ENCODE measurements around the gene DYNC1H1.

Gene DYNC1H1

GRCh38 chr14:101964297-101965180, at the start of gene DYNC1H1:
Gene DYNC1H1 (plus strand): TSS chr14:101964573. CDS start chr14:101964692, 119 bp downstream.
- DNase-seq (ENCODE audit: low read depth), result peak; percentile 97

DNA sequence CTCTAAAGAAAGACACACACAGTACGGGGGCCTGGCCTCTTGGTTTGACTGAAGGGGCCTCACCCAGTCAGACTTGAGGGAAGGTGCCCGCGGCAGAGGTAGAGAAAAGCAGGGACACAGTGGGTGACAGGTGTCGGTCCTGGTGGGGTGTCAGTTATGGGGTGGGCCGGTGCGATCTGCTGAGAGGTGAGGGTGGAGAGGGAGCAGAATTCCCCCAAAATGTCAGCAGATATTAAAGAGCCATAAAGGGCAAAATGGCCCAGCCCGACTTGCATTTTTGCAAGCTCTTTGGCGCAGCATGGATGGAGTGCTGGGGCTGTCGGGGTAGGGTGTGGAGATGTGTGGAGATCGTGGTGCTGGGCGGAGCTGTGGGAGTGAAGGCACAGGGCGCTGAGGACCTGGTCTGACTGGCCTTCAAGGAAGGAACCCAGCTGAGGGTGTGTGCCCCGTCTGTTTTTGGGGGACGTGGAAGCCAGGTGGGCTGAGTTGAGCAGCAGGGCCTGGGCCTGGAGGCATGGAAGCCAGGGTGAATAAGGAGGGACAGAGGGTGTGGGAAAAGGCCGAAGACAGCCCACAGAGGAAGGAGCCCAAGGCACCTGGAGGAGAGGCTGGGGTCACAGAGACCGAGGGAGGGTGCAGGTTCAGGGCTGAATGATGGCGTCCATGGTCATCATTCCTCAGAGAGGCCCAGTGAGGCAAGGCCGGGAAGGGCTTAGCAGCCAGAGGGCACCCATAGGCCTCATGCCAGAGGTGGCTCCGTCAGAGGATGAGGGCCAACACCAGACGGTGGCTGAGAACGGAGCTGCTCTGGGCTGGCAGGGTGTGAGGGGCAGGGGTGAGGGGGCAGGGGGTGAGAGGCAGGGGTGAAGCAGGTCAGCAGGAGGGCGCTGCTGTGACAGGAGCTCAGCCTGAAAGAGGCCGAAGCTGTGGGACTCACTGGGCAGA, 48.2 kb upstream of the DYNC1H1 start:
- DNase-seq (ENCODE audit: low read depth), result no peak

DNA sequence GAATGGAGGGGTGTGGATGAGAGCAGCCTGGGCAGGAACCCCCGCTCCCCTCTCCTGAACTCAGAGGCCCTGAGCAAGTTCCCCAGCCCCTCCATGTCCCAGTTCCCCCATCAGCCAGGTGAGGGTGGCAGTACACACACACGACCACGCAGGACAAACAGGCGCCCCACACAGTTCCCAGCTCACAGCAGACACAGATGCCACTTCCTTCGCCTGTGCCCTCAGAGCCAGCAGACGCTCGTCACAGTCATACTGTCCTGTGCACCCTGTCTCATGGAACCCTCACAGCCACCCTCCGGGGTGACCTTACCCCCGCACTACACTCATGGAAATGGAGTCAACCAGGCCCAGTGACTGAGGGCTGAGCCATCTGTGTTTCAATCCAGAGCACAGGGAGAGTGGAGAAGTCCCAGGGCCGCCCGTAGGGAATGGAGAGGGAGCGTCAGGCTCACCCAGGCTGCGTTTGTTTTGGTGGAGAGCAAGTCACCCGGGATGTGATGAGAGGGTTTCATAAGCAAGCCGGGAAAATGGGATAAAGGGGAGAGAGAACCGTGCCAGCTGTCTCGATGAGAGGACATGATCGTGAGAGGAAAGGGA, 47.5 kb upstream of the DYNC1H1 start:
- DNase-seq (ENCODE audit: low read depth), result no peak

GRCh38 chr14:101917413-101918017, 46.9 kb upstream of the DYNC1H1 start:
- DNase-seq (ENCODE audit: low read depth), result no peak

DNA sequence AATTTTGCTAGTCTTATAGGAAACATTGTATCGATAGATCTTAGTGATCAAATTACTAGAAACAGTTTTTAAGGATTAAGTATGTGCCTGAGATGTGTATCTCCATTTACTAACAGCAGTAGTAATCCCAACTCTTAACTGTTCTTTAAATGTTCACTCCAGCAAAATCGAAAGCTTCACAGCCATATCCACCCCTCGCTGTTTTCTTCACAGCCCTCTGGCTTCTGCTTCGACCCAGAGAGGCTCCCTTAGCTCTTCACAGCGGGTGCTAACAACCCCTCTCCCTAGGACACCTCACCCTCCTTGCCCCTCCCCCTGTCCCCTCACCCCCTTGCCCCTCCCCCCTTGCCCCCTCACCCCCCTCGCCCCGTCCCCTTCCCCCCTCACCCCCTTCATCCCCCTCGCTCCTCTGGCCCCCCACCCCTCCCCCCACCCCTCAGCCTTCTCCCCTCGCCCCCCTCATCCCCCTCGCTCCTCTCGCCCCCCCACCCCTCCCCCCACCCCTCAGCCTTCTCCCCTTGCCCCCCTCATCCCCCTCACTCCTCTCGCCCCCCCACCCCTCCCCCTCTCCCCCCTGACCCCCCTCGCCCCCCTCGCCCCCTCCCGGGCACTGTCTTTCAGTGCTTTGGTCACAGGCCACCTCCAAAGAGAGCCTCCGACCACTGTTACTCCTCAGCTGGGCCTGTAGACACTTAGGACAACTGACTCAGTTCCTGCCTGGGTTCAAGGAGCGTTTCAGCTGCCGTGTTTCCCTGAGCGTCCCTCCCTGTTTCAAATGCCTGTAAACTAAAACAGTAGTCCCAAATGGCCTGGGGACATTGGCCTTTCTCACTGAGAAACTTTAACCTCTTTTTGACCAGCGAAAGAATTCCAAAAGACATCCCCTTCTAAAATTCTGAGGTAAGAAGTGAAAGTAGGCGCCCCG, 46.0 kb upstream of the DYNC1H1 start:
- no peak for DNase-seq (ENCODE audit: low read depth)

DNA sequence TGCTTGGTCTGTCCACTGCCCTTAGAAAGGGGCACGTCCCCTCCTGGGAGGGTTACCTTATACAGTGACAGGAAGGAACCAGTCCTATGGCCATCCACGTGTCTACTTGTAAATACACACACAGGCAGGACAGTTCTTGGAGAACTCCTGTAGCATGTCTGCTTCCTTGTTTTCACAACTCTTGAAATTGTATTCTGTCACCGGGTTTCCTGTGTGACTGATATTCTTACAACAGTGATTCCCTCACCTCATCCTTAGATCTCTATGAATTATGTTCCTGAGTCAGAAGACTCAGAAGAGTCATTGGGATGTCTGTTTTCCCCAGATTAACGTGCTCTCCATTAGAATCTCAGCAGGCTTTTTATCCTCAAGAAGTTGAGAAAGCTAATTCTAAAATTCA, 44.1 kb upstream of the DYNC1H1 start:
- no peak for DNase-seq (ENCODE audit: low read depth)

- DNase-seq (ENCODE audit: low read depth), result no peak
These were observed 41.5 kb upstream of the DYNC1H1 start for GRCh38 chr14:101922866-101923265.

DNA sequence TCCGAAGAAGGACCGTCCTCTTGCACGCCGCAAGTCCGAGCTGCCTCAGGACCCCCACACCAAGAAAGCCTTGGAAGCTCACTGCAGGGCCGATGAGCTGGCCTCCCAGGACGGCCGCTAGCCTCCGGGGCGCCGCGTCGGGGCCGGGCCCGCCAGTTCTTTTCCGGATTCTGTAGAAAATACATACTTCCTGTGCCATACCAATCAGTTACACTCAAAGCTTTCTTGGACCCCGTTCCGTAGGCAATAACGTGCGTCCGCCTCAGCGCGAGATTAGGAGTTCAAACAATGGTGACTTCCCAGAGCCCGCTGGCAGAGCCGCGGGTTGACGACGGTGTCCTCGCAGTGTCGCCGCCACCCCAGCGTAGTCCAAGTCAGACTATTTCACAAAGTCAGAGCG, 39.2 kb upstream of the DYNC1H1 start:
- no peak for DNase-seq (ENCODE audit: low read depth)

DNA sequence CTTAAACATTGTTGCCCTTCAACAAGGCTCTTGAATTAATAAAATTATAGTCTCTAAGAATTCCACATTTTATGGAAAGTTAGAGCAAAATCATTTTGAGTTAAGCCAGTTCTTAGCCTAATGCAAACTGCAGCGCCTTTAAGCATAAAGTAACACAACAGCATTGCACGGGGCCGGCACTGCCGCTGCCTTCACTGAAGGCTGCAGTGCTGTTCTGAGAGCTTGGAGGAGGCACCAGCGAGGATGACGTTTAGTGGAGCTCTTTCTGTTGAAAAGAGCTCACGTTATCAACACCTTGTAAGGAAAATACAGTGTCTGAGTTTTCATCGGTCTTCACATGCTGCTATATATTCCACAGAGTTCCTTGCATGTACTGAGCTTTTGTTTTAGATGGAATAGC, 38.3 kb upstream of the DYNC1H1 start:
- DNase-seq (ENCODE audit: low read depth), result no peak

- no peak for DNase-seq (ENCODE audit: low read depth)
These were observed 37.8 kb upstream of the DYNC1H1 start for GRCh38 chr14:101926620-101927019.

- DNase-seq (ENCODE audit: low read depth), result peak; percentile 96
These were observed 36.5 kb upstream of the DYNC1H1 start for GRCh38 chr14:101927859-101928258.

DNA sequence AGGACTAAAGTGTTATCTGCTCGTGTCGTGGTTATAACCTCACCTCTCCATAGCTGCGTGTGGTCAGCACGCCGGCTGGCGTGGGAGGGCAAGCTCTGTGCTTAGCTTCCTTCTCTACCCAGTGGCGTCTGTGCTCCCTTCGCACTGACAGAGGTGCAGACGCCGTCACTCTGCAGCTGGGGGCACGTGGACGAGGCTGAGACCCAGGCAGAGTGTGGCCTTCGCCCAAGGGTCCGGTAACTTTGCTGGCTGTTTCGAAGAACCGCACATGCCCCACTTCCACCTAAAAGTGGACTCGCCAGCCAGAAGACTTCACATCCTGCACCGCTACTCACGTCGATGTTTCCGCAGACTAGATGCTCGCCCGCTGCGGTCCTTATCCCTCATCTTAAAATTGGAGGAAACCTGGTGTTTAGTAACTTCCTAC, 35.9 kb upstream of the DYNC1H1 start:
- DNase-seq (ENCODE audit: low read depth), result no peak

DNA sequence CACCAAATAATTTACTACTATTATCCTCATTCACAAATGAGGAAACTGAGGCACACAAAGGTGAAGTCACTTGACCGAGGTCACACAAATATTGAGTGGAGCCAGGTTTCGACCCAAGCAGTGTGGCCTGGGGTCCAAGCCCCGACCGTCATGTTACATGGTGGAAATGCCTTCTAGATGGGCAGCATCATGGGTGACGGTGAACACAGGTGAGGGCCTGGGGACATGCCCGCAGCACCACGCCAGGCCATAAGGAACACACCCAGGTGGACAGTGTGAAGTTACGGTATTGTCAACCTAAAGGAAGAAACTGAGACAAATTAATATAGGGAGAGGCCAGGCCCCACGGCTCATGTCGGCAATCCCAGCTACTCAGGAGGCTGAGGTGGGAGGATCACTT, 35.3 kb upstream of the DYNC1H1 start:
- no peak for DNase-seq (ENCODE audit: low read depth)

- DNase-seq (ENCODE audit: low read depth), result no peak
These were observed 34.4 kb upstream of the DYNC1H1 start for GRCh38 chr14:101929946-101930345.

DNA sequence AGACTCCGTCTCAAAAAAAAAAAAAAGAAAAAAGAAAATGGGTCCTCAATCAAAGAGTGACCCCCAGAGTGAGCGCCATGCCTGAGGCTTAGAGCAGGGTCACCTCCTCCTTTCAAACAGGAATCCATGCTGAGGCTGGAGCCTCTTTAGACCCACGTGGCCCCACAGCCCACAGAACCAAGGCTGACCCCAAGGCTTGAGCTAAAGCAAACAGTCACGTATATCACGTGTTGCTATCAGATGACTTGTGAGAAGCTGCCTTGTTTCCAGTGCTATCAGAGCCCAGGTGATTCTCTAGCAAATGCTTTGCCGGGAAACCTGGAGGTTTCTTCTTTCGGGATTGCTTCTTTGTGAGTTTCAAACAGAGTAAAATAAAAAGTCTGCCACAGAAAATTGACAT, 31.7 kb upstream of the DYNC1H1 start:
- DNase-seq (ENCODE audit: low read depth), result peak; percentile 69

DNA sequence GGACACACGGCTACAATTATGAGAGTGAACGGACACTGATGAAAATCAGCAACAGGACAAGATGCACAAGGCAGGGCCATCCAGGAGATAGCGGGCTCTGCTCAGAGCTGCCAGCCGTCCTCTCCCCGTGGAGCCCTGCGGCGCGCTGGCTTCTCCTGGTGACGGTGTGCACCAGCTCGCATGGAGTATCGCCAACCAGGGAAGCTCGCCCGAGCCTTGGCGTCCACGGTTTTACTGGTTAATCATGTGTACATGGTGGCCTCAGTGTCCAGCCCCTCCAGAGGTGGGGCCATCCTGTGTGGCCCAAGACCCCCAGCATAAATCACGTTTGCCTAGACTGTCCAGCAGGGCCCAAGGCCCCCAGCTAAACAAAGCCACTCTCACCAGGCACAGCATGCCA, 31.2 kb upstream of the DYNC1H1 start:
- DNase-seq (ENCODE audit: low read depth), result no peak

DNA sequence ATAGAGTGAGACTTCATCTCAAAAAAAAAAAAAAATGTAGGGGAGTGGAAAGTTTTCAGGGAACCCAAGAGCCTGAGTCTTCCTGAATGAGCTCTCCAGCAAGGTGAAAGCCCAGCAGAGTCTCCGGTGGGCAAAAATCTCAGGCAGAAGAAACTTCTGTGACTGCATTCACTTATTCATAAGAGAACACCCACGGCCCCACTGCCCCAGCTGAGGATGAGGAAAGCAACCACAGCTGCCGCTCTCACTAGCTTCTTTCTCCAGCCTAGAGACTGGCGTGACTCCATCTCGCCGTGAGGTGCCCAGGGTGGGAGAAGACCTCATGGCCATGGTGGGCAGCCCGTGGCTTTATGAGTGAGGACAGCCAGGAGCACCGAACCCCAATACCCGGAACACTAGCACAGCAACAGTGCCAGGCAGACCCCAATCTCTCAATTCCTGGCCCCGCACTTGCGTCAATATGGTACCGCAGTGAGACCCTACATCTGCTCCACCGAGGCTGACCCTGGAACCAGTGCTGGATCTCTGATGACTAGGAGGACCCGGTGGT, 29.7 kb upstream of the DYNC1H1 start:
- DNase-seq (ENCODE audit: low read depth), result no peak

DNA sequence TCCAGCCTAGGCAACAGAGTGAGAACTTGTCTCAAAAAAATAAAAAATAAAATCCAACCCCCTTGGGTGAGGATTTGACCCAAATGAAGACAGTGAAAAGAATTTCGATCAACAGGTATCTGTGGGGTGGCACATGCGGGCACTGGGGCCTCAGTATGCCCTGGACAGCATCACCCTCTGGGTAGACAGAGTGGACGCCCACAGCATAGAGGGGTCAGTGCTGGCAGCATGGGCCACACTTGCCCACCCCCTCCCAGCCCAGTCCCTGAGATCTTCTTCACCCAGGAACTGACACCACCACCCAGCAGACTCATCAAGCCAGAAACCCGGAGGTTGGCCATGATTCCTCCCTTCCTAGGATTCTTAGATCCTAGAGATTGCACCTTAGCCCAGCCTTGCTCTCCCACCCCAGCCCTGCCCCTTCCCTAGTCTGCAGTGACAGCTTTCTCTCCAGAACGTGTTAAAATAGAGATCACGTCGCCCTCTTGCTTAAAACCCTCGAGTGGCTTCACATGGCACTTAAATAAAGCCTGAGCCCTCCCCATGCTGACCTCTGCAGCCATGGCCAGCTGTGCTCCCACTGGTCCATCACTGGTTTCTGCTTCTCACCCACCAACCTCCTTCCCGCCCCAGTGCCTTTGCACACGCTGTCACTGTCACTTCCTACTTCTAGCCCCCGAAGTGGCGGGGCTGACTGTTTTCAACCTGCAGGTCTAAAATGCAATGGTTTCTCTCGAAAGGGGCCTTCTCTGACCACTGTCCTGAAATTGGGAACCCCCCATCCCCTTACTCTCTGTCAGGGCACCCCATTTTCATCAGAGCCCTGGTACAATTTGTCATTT, 26.2 kb upstream of the DYNC1H1 start:
- no peak for DNase-seq (ENCODE audit: low read depth)

DNA sequence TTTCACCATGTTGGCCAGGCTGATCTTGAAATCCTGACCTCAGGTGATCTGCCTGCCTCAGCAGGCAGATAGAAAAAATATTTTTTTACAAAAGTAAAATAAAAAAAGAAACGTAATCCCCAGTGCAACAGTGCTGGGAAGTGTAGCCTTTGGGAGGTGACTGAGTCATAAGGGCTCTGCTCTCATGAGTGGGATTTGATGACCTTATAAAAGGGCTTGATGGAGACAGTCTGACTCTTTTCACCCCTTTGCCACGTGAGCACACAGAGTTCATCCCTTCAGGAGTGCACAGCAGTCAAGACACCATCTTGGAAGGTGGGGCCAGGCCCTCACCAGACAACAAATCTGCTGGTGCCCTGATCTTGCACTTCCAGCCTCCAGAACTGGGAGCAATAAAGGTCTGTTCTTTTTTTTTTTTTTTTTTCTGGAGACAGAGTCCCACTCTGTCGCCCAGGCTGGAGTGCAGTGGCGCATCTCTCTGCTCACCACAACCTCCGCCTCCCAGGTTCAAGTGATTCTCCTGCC, 24.7 kb upstream of the DYNC1H1 start:
- no peak for DNase-seq (ENCODE audit: low read depth)

Data from iris pigment epithelial cell (primary cell).